ENCODE results near the gene HTR1D.
"Not testable (repeated sequence)": the region's sequence is repeated elsewhere in the genome, so short reads cannot be mapped to it uniquely, and the experiment has no call there.

Gene HTR1D

DNA sequence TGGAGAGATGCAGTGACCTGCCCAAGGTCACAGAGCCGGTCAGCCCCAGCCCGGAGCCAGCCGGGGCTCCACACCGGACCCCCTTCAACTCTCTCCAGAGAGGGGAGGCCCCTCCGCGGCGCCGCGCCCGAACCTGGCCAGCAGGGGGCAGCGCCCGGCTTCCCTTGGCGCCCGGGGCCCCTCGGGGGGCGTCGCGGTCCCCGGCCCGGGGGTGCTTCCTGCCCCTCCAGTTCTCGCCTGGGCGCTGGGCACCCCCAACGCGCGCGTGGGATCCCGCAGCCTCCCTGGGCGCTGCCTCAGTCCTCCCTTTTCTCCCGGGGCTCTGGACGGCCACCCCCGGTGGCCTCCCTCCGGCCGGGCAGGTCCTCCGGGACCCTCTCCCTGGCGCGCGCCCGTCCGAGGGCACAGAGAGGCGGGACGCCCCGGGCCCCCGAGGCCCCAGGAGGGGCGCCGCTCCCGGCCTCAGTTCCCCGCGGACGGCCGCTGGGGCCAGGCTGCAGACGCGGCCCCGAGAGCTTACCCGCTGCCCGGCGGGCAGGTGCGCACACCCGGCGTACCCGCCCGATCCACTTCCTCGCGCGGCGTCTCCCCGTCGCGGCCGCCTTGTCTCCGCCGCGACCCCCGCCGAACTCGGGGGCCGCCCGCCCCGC lies 406 bp downstream of the HTR1D start:
- DNase-seq (ENCODE audit: low read depth in 2 of 2) = peak; percentile 20 to 41

DNA sequence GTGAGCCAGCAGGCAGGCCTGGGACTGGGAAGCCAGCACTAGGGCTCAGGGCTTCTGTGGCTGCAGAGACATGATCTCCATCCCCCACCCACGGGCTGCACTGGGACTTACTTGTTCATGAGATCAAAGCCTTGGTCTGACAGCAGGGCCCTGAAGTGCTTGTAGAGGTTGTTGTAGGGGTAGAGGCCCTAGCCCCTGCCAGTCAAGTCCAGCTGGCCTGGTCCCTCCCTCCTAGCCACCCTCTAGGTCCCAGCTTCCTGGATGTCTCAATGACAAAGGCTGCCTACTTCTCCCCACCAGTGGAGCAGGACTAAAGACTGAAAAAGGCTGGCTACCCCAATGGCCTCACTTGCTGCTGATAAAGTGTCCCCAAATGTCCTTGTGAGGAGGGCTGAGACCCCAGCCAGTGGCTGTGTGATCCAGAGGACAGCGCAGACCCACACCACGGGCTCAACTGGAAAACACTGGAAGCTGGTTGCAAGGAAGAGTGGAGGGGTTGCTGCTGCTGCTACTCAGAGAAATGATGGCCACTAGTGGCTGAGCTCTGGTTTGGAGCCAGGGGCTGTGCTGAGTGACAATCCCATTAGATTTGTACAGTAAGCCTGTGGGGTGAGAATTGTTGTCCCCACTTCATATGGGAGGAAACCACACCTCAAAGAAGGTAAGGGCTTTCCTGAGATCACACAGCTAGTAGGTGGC lies 1.4 kb downstream of the HTR1D start:
- no peak for DNase-seq (ENCODE audit: low read depth in 2 of 2)

DNA sequence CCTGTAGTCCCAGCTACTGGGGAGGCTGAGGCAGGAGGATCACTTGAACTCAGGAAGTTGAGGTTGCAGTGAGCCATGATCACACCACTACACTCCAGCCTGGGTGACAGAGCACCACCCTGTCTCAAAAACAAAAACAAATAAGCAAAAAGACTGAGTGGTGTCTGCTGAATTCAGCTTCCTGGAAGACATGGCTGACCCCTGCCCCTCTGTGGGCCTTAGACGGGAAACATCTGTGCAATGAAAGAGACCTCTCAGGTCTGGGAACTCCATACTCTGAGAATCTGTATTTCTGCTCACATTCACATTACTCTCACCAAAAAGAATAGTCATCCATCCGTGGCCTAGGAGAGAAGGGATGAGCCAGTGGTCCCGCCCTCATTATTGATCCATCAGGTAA lies 2.0 kb downstream of the HTR1D start:
- DNase-seq (ENCODE audit: low read depth in 2 of 2) = no peak

DNA sequence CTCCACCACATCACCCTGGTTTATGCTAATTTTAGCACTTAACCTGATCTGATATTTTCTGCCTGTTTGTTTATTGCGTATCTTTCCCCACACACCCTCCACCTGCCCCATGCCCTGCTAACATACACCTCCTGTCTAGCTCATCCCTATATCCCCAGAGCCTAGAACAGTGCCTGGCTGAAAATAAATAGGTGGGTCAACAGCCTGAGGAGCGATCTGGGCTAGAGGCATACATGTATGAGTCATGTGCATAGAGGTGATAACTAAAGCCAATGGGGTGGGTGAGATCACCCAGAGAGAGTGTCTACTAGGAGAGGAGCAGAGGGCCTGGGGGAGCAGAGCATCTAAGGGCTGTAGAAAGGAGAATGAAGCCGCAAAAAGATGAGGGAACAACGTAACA lies 2.7 kb downstream of the HTR1D start:
- DNase-seq (ENCODE audit: low read depth in 2 of 2) = no peak

DNA sequence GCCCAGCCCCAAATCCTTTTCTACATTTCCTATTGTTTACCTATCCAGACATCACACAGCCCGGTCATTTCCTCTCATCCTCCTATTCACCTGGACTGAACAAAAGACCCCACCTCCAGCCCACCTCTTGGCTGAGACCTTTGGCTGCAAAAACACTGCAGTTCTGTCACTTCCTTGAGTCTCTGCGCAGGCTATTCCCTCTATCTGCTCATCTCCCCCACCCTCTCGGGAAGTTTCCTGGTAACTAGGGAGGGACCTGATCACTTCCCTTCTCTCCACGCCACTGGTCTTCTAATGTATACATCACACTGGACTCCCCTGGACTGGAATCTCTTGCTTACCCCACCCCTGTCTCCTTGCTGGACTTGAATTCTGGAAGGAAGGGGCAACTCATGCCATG lies 5.3 kb downstream of the HTR1D start:
- no peak for DNase-seq (ENCODE audit: low read depth in 2 of 2)

DNA sequence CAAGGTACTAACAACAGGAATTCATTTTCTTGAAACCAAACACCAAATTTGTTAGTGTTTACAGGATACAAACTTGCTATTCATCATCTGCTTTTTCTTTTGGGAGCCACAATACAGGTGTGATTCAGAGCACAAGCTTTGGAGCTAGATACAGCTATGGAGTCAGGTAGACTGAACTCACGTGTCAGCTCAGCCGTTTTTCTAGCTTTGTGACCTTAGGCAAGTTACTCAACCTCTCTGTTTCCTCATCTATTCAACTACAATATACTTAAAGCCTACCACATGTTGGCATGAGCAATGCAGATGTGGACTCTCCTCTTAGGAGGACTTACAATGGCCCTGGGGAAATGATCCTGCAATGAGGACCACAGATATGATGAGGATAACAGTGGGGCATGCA lies 6.3 kb downstream of the HTR1D start:
- DNase-seq (ENCODE audit: low read depth in 2 of 2) = no peak

DNA sequence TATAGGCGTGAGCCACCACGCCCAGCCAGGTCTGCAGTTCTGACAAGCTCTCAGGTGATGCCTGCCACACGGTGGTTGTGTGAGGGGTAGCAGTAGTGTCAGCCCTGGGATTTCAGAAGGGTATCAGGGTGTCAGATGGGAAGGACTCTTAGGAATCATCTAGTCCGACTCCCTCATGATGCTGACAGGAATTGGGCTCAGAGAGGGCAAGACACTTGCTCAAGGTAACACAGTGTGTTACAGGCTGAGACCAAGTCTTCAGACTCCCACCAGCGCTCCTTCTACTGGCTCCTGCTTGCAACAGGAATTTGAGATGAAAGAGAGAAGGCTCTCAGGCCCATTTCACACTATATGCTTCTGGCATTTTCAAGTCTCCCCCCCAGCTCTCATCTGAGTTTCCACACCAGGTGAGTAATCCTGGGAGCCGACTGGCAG lies 6.9 kb downstream of the HTR1D start:
- DNase-seq (ENCODE audit: low read depth in 2 of 2) = no peak

DNA sequence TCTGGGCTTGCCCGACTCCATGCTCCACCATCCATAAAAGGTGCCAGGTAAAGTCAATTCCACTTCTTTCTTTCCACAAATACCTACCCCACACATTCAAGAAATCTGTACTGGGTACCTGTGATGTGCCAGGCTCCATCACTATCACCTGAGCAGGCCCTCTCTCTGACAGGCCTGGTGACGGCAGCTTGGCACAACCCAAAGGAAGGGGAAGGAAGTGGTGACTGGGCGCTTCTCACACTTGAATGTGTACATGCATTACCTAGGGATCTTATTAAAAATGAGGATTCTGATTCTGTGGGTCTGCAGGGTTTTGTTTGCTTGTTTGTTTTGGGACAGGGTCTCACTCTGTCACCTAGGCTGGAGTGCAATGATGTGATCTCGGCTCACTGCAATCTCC lies 7.5 kb downstream of the HTR1D start:
- no peak for DNase-seq (ENCODE audit: low read depth in 2 of 2)

DNA sequence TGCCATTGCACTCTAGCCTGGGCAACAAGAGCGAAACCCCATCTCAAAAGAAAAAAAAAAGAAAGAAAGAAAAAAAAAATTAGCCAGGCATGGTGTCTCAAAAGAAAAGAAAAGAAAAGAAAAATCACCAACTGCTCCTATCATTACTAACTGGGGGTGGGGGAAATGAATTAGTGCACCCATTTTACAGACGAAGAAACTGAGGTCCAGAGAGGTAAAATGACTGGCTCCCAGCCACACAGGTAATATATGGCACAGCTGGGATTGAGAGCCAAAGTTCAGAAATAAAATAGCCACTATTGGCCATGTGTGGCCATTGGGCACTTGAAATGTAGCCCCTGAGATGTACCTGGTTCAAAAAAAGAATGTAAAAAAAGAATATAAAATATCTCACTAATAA lies 8.8 kb downstream of the HTR1D start:
- no peak for DNase-seq (ENCODE audit: low read depth in 2 of 2)

DNA sequence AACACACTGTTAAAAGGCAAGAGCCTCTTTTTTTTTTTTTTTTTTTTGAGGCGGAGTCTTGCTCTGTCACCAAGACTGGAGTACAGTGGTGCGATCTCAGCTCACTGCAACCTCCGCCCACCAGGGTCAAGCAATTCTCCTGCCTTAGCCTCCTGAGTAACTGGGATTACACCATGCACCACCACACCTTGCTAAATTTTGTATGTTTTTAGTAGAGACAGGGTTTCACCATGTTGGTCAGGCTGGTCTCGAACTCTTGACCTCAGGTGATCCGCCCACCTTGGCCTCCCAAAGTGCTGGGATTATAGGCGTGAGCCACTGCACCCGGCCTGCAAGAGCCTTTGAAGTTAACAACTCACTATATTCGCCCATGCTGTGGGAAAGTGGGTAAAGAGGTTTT lies 9.6 kb downstream of the HTR1D start:
- DNase-seq (ENCODE audit: low read depth in 2 of 2) = not testable (repeated sequence)

DNA sequence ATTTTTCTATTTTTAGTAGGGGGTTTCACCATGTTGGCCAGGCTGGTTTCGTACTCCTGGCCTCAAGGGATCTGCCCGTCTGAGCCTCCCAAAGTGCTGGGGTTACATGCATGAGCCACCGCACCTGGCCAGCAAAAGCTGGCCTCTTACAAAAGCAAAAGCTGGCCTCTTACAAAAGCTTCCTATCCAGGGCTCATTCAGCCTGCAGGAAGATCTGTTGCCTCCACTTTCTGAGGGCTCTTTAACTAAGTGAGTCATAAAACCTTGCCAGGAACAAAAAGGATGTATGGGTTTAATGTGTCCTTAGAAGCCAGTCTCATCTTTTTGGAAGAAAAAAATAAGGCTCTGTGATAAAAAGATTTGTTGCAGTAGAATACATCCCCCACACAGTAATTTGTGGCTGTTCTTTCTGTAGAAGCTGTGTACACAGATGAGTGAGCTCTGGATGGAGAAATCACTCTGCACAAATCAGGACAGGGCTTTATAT lies 15.0 kb downstream of the HTR1D start:
- DNase-seq (ENCODE audit: low read depth in 2 of 2) = no peak

DNA sequence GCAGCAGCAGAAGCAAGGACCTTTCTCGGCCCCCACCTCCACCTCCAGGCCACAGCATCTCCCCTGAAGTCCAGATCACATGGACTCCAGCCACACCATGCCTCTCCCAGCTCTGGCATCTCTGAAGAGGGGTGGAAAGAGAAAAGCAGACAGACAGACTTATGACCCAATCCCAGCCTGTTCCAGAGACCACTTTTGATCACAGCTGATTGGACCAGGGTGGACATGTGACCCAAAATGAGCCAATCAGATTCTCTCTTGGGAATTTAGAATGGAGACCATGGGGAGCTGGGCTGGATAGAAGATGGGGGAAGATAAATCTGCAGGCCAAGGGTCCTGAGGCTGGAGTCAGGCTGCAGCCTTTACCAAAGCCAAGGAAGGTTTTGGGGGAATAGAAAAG lies 16.4 kb downstream of the HTR1D start:
- no peak for DNase-seq (ENCODE audit: low read depth in 2 of 2)

DNA sequence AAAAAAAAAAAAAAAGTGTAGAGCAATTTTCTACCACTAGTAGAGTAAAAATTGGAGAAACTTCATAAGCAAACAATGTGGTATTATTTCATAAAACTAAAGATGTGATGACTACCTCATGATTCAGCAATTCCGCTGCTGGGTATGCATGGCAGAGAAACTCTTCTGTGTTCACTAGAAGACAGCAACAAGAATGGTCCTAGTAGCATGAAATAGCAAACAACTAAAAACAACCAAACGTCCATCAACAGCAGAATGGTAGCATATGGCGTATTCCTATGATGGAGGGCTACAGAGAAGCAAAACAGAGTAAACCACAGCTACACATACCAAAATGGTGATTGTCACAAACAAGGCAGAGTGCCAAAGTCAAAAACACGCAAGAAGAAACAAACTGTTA lies 18.9 kb downstream of the HTR1D start:
- no peak for DNase-seq (ENCODE audit: low read depth in 2 of 2)

DNA sequence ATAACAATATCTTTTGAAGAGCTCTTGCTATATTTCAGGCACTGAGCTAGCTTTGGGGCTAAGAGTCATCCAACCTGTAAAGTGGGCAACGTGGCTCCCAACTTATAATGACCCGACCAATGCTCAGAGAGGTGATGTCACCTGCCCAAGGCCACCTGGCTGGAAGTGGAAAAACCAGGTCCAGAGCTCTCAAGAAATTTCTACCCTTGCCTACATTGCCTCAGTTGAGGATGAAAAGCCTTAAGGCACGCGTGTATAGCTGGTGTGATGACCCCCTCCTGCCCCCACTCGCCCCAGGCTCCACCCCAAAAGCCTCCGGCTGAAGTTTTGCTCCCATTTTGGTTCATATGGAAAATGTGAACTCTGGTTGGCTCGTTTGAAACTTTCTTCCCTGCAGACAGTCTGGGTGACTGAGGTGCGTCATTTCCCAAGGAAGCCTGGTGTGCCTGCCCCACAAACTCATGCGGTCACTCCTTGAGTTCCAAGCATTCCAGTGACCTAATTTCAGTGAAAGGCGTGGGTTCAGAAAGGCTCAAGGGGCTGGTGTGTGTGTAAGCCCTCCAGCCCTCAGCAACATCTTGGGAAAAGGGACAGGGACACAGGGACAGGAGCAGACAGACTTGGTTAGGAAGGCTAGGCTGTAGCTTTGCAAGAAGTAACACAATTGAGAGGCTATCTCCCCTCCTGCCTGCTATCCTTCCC lies 20.5 kb downstream of the HTR1D start:
- DNase-seq (ENCODE audit: low read depth in 2 of 2) = no peak

DNA sequence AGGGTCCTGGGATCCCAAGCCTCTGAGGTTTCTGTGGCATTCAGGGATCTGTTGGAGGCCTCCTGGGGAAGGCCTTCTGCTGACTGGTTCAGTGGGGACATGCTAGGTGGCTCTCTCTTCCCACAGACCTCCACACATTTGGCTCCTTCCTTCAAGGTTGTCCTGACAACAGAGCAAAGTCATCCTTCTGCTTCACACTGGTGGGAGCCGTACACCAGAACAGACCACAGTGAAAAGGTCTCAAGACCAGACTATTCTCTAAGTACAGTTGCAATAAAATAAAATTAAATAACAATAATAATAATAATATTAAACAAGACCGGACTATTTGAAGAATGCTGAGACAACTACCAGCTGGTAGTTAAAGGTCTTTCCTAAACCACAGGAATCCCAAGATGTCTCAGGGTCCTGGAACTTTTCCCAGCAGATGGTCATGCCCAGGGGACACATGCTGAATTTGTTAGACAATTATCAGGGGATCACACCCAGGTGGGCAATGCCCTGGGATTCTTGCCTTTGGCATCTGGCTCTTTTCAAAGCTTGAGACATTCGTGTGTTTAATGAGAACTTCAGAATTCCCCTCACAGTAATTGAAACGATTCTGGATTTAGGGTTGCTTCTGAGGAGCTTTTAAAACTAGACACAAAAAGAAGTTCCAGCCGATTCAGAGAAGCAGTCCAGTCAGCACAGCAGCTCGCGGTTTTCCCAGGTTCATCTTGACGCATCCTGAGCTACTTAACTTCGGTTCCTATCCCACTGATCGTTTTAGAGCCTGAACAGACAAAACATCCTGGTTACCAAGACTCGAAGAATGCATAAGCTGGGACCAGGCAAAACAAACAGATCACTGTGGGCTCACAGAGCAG lies 22.9 kb downstream of the HTR1D start:
- DNase-seq (ENCODE audit: low read depth in 2 of 2) = no peak

DNA sequence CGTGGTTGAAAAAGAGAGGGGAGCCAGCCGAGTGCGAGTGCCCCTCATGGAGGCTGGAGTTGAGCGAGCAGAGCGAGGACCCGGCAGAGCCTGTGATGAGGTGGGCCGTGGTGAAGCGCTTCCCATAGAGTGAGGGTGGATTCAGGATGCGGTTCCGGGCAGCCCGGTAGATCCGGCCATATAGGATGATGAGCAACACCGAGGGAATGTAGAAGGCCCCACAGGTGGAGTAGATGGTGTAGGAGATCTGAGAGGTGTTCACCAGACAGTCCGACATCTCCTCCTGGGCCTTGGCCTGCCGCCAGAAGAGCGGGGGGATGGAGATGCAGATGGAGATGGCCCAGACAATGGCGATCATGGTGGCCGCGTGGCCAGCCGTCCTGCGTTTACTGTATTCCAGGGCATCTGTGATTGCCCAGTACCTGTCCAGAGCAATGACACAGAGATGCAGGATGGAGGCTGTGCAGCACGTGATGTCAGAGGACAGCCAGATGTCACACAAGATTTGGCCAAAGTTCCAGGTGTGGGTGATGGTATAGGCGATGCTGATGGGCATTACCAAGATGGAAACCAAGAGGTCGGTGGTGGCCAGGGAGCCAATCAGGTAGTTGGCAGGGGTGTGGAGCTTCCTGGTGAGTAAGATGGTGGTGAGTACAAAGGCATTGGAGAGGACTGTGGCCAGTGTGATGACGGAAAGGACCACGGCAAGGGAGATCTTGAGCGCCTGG lies 23.7 kb downstream of the HTR1D start:
- DNase-seq (ENCODE audit: low read depth in 2 of 2) = no peak

DNA sequence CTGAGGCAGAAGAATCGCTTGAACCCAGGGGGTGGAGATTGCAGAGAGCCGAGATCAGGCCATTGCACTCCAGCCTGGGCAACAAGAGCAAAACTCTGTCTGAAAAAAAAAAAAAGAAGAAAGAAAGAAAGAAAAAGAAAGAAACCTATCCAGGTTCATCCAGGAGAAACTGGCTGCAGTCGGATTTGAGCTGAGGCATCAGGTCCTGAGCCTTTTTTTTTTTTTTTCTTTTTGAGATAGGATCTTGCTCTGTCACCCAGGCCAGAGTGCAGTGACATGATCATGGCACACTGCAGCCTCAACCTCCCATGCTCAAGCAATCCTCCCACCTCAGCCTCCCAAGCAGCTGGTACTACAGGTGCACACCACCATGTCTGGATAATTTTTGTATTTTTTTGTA lies 26.1 kb downstream of the HTR1D start:
- no peak for DNase-seq (ENCODE audit: low read depth in 2 of 2)

DNA sequence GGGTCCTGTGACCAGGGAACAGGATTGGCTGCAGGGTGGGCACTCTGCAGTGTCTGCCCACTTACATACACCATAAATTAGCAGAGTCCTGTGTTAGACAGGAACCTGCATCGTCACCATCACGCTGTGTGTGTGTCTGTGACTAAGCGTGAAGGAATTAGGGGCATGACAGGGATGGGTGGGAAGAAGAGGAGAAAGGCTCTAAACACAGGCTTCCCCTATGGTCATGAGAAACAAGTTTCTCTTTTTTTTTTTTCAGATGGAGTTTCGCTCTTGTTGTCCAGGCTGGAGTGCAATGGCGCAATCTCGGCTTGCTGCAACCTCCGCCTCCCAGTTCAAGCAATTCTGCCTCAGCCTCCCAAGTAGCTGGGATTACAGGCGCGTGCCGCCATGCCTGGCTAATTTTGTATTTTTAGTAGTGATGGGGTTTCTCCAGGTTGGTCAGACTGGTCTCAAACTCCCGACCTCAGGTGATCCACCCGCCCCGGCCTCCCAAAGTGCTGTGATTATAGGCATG lies 28.3 kb downstream of the HTR1D start:
- not testable (repeated sequence) for DNase-seq (ENCODE audit: low read depth in 2 of 2)

DNA sequence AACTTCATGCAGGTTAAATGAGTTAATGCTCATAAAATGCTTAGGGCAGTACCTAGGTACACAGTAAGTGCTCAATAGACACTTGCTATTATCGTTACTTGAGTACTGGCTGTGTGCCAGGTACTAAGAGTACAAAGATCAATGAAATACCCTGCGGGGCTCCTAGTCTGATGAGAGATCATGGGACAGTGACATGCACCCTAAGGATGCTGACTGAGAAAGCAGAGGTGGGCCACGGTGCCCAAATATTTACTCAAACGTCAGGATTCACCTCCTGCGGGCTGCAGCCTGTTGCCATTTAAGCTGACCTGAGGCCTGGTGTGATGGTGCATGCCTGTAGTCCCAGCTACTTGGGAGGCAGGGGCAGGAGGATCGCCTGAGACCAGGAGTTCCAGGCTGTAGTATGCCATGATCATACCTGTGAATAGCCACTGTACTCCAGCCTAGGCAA lies 28.8 kb downstream of the HTR1D start:
- DNase-seq (ENCODE audit: low read depth in 2 of 2) = no peak

DNA sequence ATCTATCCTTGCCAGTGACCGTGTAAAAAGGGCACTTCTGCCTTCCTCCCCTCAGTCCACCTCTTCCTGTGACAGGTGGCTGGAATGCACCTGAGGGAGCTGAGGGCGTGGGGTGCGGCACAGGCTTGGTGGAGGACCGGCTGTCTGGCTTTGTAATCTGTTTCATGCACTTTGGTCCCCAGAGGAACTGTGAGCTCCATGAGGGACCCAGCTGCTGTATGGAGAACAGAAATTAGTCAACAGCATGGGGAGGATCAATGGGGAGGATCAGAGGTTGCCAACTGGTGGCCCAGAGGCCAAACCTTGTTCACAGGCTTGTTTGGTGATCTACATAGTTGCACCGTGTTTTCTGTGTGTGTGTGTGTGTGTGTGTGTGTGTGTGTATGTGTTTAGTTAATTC lies 29.7 kb downstream of the HTR1D start:
- DNase-seq (ENCODE audit: low read depth in 2 of 2) = no peak

DNA sequence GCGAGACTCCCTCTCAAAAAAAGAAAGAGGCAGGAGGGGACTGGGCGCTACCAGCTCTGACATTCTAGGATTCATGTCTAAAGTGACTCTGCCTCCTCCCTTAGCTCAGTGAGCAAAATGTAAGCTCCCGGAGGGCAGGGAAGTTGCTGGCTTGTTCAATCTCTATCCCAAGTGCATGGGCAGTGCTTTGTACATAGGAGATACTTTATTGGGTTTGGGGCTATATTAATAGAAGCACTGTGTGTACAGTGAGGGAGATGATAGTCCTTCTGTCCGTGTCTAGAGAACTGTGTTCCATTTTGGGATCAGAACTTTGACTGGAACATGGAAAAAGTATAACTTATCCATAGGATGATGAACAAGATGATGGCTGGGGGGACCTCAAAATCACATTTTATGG lies 31.9 kb downstream of the HTR1D start:
- DNase-seq (ENCODE audit: low read depth in 2 of 2) = no peak

Measured in stimulated activated CD4-positive, alpha-beta T cell treated with anti-CD3 and anti-CD28 coated beads, Interleukin-1b, Interleukin-23, amount 100 ng/mL, for 4 hours (primary cell).